HG03280 (cell line): ENCODE data around the gene GDF10.

Experiments used
- ATAC-seq: cut with Tn5 transposase; IDR thresholded peaks from one replicate; pipeline ENCODE4 v1.9.1; 2021; ENCODE audit warnings: mild to moderate bottlenecking, moderate library complexity; ENCODE audit not compliant: unreplicated experiment

GDF10 gene

GRCh38 chr10:47312663-47312995 is 12.6 kb downstream of the GDF10 start:
- no peak for ATAC-seq

GRCh38 chr10:47314416-47314970 is 14.5 kb downstream of the GDF10 start:
- no peak for ATAC-seq

GRCh38 chr10:47315421-47315820 is 15.4 kb downstream of the GDF10 start:
- no peak for ATAC-seq

- ATAC-seq = no peak
Observed at GRCh38 chr10:47316131-47316530, 16.1 kb downstream of the GDF10 start.

GRCh38 chr10:47317251-47317650 is 17.3 kb downstream of the GDF10 start:
- no peak for ATAC-seq

GRCh38 chr10:47318706-47319105 is 18.7 kb downstream of the GDF10 start:
- no peak for ATAC-seq

GRCh38 chr10:47319784-47320183 is 19.8 kb downstream of the GDF10 start:
- ATAC-seq = no peak

GRCh38 chr10:47320812-47321211 is 20.8 kb downstream of the GDF10 start:
- no peak for ATAC-seq

GRCh38 chr10:47321521-47322195 is 21.7 kb downstream of the GDF10 start:
- ATAC-seq = no peak

GRCh38 chr10:47322300-47323061 is 22.5 kb downstream of the GDF10 start, which contains the start of gene GDF2:
GDF2 (plus strand) TSS chr10:47322454; CDS start chr10:47322669, 215 bp downstream.
- ATAC-seq = no peak

GRCh38 chr10:47323087-47323486 is 23.1 kb downstream of the GDF10 start:
- ATAC-seq = no peak

- no peak for ATAC-seq
Observed at GRCh38 chr10:47323636-47324296, 23.8 kb downstream of the GDF10 start.

- no peak for ATAC-seq
Observed at GRCh38 chr10:47325303-47326291, 25.6 kb downstream of the GDF10 start.

GRCh38 chr10:47326306-47326926 is 26.4 kb downstream of the GDF10 start:
- no peak for ATAC-seq

- no peak for ATAC-seq
Observed at GRCh38 chr10:47326927-47327330, 26.9 kb downstream of the GDF10 start.

GRCh38 chr10:47329855-47330254 is 29.9 kb downstream of the GDF10 start:
- no peak for ATAC-seq

- ATAC-seq = no peak
Observed at GRCh38 chr10:47330366-47330765, 30.4 kb downstream of the GDF10 start.

GRCh38 chr10:47330804-47331203 is 30.8 kb downstream of the GDF10 start:
- no peak for ATAC-seq

- no peak for ATAC-seq
Observed at GRCh38 chr10:47331491-47331890, 31.5 kb downstream of the GDF10 start.

- ATAC-seq = no peak
Observed at GRCh38 chr10:47331954-47332353, 32.0 kb downstream of the GDF10 start.
